Right hindlimb (tissue), 1 donor: Measurements from ENCODE around the gene ZNF423.
"Not testable (repeated sequence)": the region's sequence is repeated elsewhere in the genome, so short reads cannot be mapped to it uniquely, and the experiment has no call there.

Experiments used
- DNase-seq: peaks from one replicate; pipeline ENCODE4 v3.0.0-alpha.2; 2018

ZNF423 gene

GRCh38 chr16:49855822-49856671 lies at the start of gene ZNF423:
TSS of gene ZNF423 (minus strand) at chr16:49856112. CDS start at chr16:49855774, 338 bp downstream.
- DNase-seq, result peak; percentile 76

DNA sequence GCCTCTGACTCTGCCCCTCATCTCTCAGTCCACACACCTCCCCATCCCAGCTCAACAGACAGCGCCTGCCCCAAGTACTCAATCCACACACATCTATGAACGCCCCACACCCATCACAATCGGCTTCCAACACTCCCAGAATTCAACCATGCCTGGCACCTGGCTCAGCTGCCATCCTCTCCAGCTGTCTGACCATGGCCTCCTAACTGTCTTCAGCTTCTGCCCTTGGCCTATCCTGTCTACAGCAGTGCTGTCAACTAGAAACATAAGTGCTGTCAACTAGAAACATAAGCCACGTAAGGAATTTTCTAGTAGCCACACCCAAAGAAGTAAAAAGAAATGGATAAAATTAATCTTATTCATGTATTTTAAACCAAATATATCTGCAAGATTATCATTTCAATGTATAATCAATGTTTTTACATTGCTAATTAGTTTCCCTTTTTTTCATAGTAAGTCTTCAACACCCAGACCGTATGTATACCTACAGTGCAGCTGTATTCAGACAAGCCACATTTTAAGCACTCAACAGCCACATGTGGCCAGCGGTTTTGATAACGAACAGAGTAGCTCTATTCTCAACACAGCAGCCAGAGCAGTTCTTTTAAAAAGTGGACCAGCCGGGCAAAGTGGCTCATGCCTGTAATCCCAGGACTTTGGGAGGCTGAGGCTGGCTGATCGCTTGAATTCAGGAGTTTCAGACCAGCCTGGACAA lies 48.6 kb upstream of the ZNF423 start:
- peak; percentile 37 for DNase-seq

- DNase-seq, result no peak
These were observed 47.0 kb upstream of the ZNF423 start for GRCh38 chr16:49902908-49903307.

DNA sequence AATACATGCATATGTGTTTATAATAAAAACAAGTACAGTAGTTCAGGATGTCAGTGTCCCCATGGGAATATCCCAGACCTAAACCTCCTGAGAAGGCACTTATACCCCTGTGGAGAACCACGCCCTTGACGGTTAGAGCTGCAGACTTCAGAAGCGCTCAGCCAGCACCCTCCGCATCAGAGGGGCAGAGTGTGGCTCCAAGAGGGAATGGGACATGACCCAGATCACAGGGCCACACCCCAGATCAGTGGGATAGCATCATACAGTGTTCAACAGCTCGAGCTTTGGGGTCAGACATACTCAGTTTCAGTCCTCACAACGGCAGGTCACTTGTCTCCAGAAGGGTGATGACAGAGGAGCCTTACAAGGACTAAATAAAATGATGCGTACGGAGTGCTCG lies 45.8 kb upstream of the ZNF423 start:
- DNase-seq, result no peak

- no peak for DNase-seq
These were observed 45.0 kb upstream of the ZNF423 start for GRCh38 chr16:49900875-49901274.

DNA sequence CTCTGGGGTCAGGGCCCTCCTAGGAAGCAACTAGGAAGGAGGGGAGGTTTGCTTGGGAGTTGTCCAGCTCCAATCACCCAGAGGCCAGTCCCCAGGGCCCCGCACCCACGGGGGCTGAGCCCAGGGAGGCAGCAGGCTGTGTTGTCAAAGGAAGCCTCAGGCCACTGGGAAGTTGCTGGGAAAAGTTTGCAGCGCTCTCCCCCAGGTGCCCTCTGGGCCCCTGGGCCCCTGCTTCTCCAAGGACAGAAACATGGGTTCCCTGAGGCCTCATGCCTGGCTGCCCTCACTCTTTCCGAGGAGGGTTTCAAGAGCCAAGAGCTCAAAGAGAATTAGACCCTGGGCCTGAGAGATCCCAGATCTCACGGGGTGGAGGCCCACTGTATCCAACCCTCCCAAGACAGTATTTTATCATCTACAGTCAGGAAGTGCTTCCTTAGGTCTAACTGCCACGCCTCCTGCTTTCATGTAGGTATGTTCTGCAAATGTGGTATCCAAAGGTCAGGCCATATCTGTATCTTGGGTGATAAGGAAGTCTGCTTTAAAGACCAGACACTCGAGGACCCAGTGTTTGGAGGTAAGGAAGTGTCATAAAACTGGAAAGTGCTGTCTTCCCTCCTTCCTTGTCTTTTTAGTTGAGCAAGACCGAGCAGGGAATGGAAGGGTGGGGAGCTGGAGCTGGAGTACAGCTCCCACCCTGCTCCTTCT lies 44.2 kb upstream of the ZNF423 start:
- DNase-seq, result no peak

DNA sequence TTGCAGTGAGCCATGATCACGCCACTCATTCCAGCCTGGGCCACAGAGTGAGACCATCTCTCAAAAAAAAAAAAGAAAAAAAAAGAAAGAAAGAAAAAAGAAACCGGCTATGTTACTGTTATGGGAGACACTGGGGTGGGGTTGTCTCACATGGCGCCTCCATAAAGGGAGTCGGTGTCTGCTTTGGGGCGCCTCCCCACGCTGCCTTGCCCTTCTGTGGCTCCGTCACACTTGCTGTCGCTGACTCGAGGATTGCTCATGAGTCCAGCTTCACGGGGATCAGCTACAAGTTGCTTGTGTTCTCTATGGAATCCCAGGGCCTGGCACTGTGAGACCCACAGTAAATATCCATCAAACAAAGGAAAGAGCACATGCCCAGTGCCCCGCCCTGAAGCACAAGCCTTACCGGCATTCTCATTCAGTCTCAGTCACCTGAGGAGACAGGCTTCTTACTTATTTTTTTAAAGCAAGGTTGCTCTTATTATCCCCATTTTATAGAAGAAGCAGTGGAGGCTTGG lies 40.6 kb upstream of the ZNF423 start:
- no peak for DNase-seq

- peak; percentile 35 for DNase-seq
These were observed 35.0 kb upstream of the ZNF423 start for GRCh38 chr16:49890876-49891275.

GRCh38 chr16:49889725-49890397 lies 33.9 kb upstream of the ZNF423 start:
- DNase-seq, result no peak

GRCh38 chr16:49886554-49887094 lies 30.7 kb upstream of the ZNF423 start:
- no peak for DNase-seq

DNA sequence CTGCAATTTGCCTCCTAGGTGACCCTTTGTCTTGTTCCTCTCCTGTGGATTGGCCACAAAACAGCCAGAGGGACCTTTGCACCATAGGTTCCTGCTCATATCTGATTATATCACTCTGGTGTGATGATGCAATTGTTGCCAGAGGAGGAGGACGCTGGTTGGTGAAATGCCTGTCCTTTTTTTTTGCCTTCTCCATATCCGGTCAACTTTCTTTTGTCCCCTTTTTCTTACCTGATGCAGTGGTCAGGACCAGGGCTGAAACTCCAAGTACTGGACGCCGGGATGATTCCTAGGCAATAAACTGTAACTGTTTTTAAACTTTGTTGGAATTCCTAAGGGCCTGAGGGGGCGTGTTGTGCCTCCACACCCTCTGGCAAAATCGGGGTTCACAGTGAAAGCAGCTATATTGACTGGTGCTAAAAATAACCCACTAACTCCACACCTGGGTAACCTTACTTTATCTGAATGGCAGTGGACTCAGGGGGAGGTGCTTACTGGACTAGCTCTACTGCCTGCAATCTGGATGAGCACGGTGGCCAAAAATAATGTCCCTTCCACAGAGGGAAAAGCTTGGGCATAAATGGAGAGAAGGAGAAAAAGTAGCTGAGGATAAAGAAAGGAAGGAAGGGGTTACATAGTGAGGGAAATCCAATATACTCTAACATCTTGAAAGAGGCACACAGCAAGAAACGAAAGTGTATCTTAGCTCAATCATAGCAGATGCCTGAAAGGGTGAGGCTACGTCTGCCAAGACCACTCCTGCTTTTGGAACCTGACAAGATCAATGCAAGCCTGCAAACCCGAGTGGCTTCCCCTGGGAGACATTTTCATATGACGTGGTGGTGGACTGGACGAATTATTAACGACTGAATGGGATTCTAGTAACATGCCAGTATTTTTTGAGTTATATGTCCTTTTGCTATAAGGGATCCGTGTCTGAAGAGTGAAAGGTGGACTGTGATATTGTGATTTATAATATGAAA lies 28.4 kb upstream of the ZNF423 start:
- no peak for DNase-seq

DNA sequence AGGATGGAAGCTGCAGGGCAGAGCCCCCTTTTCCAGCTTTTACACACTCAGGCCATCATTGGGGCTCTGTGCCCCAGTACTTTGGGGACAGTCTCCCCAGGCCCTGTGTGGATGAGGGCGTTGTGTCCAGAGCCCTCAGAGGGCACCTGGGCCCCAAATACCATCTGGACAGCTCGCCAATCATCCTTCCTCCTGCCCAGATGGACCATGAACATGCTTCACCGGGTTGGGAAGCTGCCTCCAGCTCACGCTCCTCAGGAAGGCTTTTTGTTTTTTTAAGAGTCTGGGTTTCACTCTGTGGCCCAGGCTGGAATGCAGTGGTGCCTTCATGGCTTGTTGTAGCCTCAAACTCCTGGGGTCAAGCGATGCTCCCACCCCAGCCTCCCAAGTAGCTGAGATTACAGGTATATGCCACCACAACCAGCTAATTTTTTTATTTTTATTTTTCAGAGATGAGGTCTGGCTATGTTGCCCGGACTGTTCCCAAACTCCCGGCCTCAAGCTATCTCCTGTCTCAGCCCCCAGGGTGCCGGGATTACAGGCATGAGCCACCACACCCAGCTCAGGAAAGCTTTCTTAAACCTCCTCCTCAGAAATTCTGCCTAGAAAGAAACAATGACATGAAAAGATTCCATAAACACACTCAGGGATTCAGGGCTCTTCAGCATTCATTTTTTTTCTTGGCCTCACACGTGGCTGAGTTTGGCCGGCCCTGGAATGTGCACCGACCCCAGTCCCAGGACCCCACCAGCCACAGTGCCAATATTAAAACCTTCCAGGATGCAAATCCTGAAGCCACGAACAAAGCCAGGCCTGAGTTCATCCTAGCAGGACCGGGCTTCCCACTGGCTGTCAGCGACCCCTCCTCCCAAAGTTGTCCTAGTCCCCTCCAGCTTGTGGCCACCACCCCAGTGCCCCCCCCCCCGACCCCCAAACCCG lies 27.4 kb upstream of the ZNF423 start:
- no peak for DNase-seq

- DNase-seq, result no peak
These were observed 26.0 kb upstream of the ZNF423 start for GRCh38 chr16:49881890-49882289.

DNA sequence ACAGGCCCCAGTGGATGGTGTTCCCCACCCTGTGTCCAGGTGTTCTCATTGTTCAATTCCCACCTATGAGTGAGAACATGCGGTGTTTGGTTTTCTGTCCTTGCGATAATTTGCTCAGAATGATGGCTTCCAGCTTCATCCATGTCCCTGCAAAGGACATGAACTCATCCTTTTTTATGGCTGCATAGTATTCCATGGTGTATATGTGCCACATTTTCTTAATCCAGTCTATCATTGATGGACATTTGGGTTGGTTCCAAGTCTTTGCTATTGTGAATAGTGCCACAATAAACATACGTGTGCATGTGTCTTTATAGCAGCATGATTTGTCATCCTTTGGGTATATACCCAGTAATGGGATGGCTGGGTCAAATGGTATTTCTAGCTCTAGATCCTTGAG lies 22.6 kb upstream of the ZNF423 start:
- not testable (repeated sequence) for DNase-seq

- DNase-seq, result peak; percentile 85
These were observed 20.8 kb upstream of the ZNF423 start for GRCh38 chr16:49876716-49877129.

- DNase-seq, result no peak
These were observed 20.1 kb upstream of the ZNF423 start for GRCh38 chr16:49875806-49876715.

DNA sequence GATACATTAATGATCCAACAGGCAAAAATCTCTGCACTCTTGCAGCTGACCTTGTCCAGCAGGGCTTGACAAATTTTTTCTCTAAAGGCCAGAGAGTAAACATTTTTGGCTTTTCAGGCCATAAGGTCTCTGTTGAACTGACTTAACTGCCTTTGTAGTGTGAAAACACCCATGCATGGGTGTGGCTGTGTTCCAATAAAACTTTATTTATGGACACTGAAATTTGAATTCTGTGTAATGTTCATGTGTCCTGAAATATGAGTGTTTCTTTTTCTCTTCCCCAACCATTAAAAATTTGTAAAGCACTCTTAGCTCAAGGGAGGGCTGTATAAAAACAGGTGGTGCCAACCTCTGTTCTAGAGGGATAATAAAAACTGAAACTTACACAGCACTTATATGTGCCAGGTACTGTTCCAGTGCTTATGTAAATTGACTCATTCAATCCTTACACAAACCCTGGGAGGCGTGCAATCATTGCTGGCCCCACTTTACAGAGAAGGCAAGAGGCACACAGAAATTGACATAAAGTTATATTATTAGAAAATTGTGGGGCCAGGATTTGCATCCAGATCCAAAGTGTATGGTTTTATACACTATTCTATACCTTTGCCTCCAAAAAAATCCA lies 18.8 kb upstream of the ZNF423 start:
- no peak for DNase-seq

DNA sequence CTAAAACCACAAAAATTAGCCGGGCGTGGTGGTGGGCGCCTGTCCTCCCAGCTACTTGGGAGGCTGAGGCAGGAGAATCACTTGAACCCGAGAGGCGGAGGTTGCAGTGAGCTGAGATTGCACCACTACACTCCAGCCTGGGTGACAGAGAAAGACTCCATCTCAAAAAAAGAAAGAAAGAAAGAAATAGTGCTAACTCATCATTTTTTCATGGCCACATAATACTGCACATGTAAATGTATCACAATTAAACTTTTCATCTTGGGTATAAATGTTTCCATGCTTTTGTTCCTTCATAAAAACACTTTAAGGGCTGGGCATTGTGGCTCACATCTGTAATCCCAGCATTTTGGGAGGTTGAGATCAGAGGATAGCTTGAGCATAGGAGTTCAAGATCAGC lies 15.9 kb upstream of the ZNF423 start:
- not testable (repeated sequence) for DNase-seq
